TTC549 (cell line): Measurements from ENCODE around the gene API5.

ENCODE experiments used
- FAIRE-seq: peaks from 2 replicates; lab custom pipeline; 2012; peaks lifted over from hg19 to GRCh38; lab: Jason Lieb, UNC

Gene API5

GRCh38 chr11:43360361-43361032 lies 48.7 kb downstream of the API5 start:
- FAIRE-seq: no peak

DNA sequence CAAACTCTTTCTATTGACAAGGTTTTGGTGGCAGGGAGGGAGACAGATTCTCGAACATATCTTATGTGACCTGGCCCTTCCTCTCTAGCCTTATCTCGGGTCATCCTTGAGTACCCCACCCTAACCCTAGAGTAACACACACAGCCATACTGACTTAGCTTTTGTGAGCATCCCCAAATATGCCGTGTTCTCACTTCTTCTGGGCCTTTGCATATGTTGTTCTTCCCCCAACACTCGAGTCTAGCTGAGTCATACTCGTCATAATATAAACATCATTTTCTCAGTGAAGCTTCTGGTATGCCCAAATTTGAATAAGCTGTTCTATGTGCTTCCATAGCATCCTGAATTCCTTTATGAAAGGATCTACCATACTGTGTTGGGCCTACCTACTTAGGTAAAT lies 54.9 kb downstream of the API5 start:
- FAIRE-seq: no peak

DNA sequence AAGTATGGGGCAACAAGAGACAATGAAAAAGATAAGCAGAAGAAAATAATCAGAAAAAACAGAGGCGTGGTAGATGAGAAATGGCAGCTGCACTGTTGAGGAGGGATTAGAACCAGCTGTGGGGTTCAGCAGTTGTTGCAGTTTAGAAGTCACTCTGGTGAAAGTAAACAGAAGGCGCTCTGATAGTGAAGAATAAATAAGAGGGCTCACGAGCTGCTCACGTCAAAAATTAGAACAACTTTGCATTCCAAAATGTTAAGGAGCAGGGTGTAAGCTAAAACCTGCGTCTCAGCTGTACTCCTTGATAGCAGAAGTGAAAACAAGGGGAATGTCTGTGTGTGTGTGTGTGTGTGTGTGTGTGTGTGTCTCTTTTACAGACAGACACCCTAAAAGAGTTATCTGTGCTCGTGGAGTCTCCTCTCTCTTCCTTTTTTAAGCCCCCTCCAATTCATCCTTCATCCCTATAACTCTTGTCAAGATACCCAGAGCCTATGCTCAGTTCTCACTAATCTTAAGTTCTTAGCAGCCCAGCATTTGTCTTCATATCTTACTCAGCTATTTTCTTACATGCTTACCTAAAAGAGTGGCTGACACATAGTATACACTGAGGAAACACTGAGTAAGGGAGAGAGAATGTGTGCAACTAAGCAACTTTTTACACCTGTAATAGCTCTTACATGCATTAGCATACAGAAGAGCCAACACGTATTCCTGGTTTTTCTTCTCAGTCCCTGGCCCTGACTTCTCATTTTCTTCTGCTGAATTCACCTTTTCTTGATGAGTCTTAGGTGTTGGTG lies 55.8 kb downstream of the API5 start:
- FAIRE-seq: no peak

- no peak for FAIRE-seq
Observed at GRCh38 chr11:43376065-43376464, 64.3 kb downstream of the API5 start.

- FAIRE-seq: no peak
Observed at GRCh38 chr11:43376594-43376993, 64.8 kb downstream of the API5 start.

DNA sequence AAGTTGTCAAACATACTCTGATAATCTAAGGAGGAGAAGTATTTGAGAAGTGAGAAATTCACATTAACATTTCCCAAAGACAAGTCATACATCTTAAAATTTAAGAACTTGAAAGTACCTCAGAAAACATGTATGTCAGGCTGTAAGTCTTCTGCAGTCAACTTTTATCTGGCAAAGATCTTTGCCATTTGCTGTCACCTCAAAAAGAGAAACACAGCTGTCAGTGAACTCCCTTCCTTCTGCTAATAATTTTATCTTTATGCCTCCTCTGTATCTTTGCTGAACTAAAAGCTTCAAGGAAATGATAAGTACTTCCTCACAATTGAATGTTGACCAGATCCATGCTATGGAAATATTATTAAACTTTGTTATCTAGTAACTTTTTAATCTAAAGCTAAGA lies 65.6 kb downstream of the API5 start:
- FAIRE-seq: no peak

- FAIRE-seq: no peak
Observed at GRCh38 chr11:43378897-43379296, 67.1 kb downstream of the API5 start.

- FAIRE-seq: no peak
Observed at GRCh38 chr11:43381802-43382201, 70.0 kb downstream of the API5 start.

GRCh38 chr11:43382614-43383013 lies 70.8 kb downstream of the API5 start:
- no peak for FAIRE-seq

GRCh38 chr11:43384393-43384792 lies 72.6 kb downstream of the API5 start:
- FAIRE-seq: no peak

GRCh38 chr11:43392713-43393112 lies 80.9 kb downstream of the API5 start:
- FAIRE-seq: no peak

GRCh38 chr11:43393765-43394355 lies 82.1 kb downstream of the API5 start:
- FAIRE-seq: no peak
